Loucy (cell line): ENCODE data around the gene CDH26.

ENCODE experiments used
- CTCF ChIP-seq: fragments of 200-600 bp; sonication (generic); conservative IDR thresholded peaks from 2 replicates; pipeline ENCODE4 v1.5.1; 2014; ENCODE audit warnings: mild to moderate bottlenecking, antibody characterized with exemption, low read length
- EZH2phosphoT487 ChIP-seq: fragments of 200-600 bp; IDR thresholded peaks from 2 replicates; pipeline ENCODE4 v1.6.1; 2018; ENCODE audit warnings: antibody characterized with exemption, mild to moderate bottlenecking, moderate library complexity, borderline replicate concordance

- TF ChIP-seq CTCF = no peak
- TF ChIP-seq EZH2phosphoT487 = no peak
Measured at GRCh38 chr20:59972037-59972801, 14.0 kb downstream of the CDH26 start.
